DMS53 (cell line): ENCODE results near the gene ZNF710.
"Not testable (repeated sequence)": the region's sequence is repeated elsewhere in the genome, so short reads cannot be mapped to it uniquely, and the experiment has no call there.

Experiments used
- DNase-seq: peaks from one replicate; lab custom pipeline; 2025; lab: John Stamatoyannopoulos, UW

Gene ZNF710

DNA sequence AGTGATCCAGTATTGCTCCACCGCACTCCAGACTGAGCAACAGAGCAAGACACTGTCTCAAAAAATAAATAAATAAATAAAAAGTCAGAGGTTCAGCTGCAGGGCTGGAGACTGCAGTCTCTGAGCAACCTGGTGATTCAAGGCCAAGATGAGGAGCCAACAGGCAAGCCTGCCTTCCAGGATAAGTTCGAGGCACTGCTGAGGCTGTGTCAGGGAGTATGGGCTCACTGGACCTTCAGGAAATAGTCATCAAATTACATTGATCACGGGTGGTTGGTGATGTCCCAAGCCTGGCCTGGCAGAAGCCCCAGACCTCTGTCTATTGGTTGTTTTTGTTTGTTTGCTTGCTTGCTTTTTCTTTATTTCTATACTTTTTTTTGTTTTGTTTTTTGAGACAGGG, 59.7 kb downstream of the ZNF710 start:
- peak; percentile 29 for DNase-seq

DNA sequence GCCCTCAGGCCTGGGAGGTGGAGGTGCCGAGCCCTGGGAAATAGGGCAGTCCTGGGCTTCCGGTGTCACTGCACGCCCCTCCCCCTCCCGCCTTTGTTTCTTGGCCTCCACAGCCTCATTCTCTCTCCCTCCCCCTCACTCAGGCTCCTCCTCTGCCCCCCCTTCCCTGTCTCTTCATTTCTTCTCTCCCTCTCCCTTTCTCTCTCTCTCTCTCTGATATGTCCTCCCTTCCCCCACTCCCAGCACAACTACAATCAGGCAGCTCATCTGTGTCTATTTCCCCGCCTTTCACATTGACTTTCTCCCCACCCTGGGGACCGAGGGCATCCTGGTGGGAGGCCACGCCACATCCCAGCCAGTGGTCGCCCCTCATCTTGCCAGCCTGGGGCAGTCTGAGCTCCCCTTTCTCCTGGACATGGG, 60.9 kb downstream of the ZNF710 start:
- DNase-seq = peak; percentile 97

DNA sequence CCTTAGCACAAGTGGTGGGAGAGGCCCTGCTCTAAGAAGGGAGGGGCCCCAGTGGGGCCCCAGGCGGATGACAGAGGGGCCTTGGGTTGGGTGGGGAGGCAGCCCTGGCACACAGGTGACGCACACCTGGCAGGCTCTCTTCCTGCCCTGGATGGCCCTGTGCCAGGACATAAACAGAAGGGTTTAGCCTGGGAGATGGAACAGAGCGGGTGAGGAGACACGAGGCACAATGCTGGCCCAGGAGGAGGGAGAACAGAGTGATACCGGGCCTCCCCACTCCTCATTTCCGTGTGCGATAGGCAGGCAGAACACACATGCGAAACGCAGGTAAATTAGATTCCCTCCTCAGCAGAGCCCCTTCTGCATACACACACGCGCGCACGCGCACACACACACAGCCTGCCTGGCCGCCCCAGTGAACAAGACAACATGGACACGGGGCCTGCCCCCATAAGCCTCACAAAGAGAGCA, 61.4 kb downstream of the ZNF710 start:
- peak; percentile 98 for DNase-seq

DNA sequence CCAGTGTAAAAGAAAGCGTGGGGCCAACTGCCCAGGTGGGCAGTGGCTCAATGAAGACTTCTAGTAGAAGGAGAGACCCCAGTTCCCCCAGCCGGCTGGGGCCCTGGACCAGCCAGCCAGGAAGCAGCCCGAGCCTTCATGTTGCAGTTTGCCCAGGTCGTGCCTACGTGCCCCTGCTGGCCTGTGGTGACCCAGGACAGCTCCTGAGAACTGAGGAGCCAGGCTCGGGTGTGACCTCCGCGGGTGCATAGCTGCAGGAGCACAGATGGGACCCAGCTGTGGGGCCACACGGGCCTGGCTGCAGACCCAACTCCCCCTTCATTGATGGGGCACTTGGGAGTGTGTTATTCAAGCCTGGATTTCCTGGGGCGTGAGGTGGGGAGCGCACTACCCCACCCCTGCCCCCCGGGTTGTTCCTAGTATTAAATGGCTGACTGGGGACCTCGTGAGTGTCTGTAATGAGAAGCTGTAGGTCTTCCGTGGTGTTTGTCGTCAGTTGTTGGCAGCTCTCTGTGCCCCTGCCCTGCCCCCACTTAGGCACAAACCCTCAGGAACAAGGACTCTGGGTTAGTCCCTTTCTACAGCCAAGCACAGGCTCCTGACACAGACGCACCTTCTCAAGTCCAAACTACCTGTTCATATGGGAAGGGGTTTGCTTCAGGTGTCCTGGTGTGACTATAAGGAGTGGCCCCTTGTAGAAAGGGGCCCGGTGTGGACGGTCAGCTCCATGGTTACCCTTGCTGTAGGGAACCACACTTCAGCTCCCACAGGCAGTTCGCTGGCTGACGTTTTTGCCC, 62.0 kb downstream of the ZNF710 start:
- peak; percentile 78 for DNase-seq

DNA sequence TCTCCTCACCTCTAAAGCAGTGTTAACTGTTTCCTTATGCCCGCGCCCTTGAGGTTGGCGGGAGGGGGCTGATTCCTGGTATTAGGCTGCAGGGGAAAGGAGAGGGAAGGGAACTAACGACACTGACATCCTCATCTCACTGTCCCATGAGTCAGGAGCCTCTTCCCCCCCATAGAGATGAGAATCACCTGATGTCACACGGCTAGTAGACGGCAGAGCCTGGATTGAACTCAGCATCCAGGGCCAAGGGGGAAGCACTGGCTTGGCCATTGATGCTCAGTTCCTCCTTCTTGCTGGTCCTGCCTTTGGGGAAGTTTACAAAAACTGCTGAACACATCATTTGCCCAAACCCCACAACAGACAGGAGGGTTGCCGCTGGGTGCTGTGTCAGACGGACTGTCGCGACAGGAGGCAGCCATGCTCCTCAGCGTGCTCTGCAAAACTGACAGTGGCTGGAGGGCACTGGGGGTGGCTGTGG, 62.7 kb downstream of the ZNF710 start:
- no peak for DNase-seq

DNA sequence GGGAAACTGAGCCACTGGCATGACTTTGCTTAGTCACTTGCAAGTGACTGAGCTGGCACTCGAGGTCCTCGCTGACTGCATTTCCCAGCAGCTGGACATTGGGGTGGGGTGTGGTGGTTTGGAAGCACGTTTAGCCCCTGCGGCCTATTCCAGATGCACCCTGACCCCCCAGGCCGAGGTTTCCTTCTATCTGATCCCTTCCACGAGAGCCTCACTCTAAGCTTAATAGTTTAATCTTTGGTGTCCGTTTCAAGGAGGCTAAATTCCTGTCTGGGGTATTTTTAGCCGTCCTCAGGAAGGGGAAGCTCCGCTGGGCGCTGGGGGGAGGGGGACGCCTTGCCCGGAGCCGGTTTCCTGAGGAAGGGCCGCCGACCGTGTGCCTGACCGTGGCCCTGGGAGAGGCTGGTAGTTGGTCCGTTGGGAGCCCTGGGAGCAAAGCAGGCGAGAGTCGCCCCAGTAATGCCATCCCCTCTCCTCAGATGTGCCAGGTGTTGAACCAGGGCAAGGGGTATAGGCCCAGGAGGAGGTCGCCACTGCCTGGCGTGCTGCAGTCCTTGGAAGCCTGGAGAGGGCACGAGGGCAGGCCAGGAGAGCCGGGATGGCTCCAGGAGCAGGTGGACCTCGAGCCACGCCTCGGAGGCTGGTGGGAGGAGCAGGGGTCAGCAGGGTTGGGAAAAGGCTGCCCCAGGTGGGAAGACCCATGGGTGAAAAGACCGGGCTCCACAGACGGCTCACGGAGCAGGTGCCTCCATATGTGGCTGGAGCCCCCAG, 64.0 kb downstream of the ZNF710 start:
- DNase-seq = no peak

DNA sequence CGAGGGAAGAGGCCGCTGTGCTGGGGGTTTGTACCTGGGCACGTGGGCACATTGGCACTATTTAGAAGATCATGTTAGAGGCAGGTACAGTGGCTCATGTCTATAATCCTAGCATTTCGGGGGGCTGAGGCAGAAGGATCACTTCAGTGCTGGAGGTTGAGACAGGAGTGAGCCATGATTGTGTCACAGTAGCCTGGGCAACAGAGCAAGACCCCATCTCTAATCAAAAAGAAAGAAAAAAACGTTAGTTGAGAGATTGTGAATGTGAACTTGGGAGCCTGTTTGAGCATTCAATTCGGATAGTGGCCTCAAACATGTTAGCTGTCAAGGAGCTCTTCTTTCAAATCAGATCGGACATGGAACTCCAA, 64.5 kb downstream of the ZNF710 start:
- no peak for DNase-seq

DNA sequence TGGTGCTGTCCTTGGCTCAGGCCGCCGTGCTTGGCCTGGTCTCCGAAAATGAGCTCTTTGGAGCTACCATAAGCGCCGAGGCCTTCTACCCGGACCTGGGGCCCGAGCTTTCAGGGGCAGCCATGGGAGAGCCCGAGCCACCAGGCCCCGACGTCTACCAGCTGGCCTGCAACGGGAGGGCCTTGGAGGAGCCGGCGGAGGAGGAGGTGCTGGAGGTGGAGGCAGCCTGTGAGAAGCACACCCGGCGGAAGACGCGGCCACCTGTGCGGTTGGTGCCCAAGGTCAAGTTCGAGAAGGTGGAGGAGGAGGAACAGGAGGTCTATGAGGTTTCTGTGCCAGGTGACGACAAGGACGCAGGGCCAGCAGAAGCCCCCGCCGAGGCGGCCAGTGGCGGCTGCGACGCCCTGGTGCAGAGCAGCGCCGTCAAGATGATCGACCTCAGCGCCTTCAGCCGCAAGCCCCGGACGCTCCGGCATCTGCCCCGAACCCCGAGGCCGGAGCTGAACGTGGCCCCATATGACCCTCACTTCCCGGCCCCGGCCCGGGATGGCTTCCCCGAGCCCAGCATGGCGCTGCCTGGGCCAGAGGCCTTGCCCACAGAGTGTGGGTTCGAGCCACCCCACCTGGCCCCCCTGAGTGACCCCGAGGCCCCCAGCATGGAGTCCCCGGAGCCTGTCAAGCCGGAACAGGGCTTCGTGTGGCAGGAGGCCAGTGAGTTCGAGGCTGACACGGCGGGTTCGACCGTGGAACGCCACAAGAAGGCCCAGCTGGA, 66.2 kb downstream of the ZNF710 start:
- DNase-seq = no peak

DNA sequence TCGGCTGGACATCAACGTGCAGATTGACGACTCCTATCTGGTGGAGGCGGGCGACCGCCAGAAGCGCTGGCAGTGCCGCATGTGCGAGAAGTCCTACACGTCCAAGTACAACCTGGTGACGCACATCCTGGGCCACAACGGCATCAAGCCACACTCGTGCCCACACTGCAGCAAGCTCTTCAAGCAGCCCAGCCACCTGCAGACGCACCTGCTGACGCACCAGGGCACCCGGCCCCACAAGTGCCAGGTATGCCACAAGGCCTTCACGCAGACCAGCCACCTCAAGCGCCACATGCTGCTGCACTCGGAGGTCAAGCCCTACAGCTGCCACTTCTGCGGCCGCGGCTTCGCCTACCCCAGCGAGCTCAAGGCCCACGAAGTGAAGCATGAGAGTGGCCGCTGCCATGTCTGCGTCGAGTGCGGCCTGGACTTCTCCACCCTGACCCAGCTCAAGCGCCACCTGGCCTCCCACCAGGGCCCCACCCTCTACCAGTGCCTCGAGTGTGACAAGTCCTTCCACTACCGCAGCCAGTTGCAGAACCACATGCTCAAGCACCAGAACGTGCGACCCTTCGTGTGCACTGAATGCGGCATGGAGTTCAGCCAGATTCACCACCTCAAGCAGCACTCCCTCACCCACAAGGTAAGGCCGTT, 67.0 kb downstream of the ZNF710 start:
- DNase-seq = peak; percentile 56

DNA sequence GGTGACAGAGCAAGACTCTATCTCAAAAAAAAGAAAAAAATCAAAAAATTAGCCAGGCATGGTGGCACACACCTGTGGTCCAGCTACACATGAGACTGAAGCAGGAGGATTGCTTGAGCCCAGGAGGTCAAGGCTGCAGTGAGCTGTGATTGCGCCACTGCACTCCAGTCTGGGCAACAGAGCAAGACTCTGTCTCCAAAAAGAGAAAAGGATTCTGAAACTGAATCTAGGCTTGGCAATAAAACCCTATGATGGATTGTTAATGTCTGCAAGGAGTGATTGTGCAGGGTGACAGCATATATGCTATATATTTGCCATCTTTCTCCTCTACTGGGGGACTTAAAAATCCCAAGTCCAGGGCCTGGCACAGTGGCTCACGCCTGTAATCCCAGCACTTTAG, 69.5 kb downstream of the ZNF710 start:
- not testable (repeated sequence) for DNase-seq

DNA sequence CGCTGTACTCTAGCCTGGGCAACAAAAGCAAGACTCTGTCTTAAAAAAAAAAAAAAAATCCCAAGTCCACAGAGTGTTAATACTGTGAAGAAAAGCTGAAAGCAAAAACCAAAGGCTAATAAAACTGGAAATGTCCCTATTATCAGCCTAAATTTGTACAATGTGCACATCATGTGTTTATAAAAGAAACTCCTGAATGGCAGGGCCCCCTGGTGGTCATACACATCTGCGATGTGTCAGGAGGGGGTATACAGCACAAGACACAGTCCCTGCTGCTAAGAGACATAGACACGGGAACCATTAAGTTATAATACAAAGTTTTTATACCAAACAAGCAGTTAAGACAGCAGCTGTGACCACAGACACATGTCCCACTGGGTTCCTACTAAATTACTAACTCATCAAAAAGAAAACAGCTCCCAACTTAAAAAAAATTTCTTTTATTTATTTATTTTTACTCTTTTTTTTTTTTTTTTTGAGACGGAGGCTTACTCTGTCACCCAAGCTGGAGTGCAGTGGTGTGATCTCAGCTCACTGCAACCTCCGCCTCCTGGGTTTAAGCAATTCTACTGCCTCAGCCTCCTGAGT, 70.2 kb downstream of the ZNF710 start:
- peak; percentile 90 for DNase-seq

DNA sequence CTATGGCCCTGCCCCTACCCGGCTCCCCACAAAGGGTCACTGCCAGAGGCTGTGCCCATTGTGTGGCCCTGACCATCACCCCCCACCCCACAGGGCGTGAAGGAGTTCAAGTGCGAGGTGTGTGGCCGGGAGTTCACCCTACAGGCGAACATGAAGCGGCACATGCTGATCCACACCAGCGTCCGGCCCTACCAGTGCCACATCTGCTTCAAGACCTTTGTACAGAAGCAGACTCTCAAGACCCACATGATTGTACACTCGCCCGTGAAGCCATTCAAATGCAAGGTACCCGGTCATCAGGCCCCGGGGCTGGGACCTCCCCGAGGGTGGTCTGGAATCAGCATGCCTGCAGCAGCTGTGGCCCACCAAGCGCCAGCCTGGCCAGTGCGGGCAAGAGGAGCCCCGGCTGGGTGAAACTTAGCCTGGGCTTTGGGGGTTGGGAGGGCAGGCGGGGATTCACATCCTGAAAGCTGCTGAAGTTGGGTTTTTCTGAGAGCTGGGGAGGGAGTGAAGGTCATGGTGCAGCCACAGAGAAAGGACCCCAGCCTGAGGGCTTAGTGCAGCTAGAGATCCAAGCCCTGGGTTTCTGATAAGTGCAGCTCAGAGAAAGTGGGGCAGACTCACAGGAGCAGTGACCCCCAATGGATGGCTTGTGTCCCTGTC, 72.0 kb downstream of the ZNF710 start:
- no peak for DNase-seq

DNA sequence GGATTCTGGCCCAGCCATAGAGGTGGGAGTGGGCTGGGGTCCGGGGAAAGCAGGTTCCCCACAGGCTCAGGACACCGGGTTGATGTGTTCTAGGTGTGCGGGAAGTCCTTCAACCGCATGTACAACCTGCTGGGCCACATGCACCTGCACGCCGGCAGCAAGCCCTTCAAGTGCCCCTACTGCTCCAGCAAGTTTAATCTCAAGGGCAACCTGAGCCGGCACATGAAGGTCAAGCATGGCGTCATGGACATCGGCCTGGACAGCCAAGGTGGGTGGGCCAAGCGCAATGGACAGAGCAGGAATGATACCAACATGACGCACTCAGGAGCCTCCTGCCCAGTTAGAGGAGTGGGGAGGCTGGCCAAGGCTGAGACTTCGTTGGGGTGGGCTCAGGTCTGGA, 72.9 kb downstream of the ZNF710 start:
- no peak for DNase-seq

DNA sequence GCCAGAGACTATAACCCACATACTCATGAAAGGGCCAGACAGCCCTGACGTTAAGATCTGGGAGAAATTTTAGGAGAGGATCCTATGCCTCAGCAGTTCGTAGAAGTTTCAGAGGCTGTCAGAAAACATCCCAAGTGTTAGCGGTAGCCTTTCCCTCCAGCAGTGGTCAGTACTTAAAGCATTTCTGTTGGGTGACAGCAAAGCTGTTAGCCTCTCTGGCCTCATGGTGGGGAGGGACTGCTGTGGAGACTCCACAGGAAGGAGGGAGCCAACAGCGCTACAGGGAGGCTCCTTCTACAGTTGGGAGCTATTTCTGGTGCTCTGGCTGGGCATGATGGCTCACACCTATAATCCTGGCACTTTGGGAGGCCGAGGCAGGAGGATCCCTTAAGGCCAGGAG, 73.8 kb downstream of the ZNF710 start:
- DNase-seq = peak; percentile 41

DNA sequence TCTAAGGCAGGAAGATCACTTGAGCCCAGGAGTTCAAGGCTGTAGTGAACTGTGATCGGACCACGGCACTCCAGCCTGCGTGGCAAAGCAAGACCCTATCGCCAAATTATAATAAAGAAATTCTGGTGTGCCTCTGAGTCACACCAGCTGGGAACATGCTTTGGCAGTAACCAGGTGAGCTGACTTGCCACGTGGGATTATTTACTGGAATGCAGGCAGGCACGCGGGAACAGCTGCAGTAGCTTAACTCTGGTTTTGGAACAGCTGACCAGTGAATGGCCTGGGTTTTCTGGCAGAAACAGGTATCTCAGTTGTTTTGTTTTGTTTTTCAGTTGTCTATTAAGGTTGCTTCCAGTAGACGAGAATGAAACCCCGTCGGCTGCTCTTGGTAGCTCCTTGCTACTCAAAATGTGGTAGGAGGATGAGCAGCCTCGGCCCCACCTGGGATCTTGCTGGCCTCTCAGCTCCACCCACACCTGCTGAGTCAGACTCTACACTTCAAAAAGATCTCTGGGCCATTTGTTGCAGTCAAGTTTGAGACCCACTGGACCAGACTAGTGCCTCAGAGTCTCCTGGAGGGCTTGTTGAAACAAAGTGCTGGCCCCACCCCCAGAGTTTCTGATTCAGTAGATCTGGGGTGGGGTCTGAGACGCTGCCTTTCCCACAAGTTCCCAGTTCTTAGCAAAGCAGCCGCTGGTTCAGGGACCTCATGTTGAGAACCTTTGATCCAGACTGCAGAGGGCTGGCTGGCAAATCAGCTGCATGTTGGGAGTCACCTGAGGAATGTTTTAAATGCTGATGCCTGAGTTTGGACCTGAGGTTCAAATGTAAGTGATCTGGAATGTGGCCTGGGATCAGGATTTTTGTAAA, 74.5 kb downstream of the ZNF710 start:
- peak; percentile 82 for DNase-seq

DNA sequence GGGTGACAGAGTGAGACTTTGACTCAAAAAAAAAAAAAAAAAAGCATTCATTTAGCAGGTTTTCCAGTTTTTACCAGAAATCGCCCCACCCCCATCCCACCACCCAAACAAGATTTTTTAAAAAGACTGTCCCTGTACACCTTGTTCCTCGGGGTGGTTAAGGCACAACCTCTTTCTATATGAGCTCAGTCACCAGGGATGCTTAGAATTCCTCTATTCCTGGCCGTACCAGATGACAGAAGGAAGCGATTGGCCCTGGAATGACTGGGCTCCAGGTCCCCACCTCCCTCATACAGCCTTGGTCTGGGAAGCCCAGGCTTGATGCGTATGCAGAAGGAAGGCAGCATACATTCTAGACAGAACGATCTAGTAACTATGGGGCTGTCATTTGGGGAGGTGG, 75.6 kb downstream of the ZNF710 start:
- DNase-seq = no peak

DNA sequence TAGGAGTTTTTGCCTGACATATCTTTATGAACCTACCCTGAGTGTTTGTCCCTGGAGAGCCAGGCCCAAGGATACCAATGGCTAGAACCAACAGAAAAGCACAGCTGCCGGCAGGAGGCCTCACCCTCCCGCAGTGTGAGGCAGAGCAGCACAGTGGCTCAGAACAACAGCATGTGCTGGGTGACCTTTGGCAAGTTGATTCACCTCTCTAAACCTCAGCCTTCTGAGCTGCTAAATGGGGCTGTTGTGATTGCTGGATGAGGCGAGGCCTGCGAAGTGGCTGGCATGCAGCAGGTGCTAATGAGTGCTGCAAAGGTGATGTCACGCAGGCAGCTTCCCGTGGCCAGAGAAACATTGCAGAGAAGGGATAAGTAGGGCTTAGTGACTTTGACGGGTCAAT, 77.8 kb downstream of the ZNF710 start:
- DNase-seq = peak; percentile 46

DNA sequence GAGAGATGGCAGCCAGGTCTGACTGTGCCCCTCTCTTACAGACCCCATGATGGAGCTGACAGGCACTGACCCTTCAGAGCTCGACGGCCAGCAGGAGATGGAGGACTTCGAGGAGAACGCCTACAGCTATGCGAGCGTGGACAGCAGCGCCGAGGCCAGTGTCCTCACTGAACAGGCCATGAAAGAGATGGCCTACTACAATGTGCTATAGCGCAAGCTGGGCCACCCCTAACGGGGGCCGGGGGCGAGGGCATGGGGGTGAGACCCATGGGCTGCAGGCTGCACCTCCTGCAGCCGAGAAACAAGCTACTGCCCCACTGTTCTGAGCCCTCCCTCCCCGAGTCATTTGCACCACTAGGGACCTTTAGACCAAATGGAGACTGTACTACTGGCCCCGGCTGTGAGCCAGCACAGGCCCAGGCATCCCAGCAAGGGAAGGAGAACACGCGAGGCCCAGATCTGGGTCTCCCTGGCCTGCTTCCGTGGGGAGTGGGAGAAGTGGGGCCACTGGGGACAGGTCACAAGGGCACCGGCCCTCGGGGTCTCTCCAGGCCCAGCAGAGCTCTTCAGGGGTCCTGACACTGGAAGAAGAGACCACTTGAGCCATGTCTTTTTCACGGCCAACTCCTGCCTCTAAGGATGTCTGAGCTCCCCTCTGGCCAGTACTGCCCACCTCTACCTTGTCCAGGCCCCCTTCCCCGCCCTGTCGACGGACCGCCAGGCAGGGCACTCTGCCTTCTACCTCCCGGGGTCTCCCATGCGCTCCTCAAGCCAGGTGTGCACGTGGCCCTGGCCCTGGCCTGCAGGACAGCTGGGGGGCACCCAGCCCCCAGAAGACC, 78.7 kb downstream of the ZNF710 start:
- no peak for DNase-seq

DNA sequence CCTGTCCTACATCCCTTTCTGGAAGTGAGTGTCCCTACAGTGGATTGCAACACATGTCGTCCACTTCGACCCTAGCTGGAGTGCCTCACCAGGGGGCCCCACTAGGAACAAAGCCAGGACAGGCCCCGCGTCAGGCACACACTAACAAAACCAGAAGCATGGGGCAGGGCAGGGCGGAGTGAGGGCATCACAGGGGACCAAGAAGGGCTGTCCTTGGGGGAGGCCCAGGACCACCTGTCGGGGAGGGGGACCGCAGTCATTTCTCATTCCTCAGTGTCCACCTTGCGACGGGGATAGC, 79.3 kb downstream of the ZNF710 start:
- DNase-seq = no peak
